GM21515 (cell line): ENCODE results near the gene SUCO.
A peak's percentile ranks its signal among the peaks of the same experiment; 100 is the strongest.
"Not testable (repeated sequence)": the region's sequence is repeated elsewhere in the genome, so short reads cannot be mapped to it uniquely, and the experiment has no call there.

Experiments used
- ATAC-seq: cut with Tn5 transposase; IDR thresholded peaks from one replicate; pipeline ENCODE4 v1.9.1; 2021; ENCODE audit not compliant: unreplicated experiment

The SUCO gene

DNA sequence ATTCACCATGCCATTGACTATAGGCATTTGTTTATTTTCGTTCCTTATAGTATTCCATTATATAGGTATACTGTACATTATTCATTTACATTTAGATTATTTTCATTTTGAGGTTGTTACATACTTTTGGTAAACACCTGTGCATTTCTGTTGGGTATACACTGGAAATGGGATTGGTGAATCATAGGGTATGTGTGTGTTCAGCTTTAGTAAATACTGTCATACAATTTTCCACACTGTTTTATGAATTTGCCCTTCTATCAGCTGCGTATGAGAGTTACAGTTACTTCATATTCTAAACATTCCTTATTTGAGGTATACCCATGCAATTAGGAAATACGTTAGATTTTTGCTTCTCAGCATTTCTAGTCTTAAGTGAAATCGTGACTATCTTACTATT, 70.9 kb downstream of the SUCO start:
- no peak for ATAC-seq

DNA sequence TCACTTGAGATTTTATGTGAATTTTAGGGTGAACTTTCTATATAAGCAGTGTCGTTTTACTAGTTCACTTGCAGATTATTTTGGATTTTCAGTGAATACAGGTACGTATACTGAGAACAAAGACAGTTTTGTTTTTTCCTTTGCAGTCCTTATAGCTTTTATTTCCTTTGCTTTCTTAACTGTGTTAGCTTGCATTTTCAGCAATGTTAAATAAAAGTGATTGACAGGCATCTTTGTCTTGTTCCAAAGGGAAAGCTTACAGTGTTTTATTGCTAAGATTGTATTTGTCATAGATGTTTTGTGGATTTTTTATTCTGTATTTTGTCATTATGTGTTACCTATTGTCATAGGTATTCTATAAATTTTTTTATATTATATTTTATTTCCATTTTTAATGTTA, 72.7 kb downstream of the SUCO start:
- ATAC-seq = no peak

DNA sequence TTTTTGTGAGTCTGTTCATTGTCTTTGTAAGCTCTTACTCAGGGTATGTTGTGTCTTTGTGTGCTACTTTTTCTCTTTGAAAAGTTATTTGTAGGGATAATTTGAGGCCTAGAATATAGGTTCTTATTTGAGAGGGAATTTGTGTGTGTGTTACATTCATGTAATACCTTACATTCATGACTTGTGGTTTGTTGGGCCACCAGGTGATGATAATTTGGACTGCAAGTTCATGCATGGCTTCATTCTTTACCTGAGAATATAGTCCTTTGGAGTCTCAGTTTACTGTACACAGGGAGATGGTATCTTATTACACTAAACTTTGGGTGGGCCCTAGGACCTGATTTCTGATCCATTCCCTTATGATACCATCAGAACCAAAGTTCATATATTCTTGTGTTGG, 74.2 kb downstream of the SUCO start:
- no peak for ATAC-seq

DNA sequence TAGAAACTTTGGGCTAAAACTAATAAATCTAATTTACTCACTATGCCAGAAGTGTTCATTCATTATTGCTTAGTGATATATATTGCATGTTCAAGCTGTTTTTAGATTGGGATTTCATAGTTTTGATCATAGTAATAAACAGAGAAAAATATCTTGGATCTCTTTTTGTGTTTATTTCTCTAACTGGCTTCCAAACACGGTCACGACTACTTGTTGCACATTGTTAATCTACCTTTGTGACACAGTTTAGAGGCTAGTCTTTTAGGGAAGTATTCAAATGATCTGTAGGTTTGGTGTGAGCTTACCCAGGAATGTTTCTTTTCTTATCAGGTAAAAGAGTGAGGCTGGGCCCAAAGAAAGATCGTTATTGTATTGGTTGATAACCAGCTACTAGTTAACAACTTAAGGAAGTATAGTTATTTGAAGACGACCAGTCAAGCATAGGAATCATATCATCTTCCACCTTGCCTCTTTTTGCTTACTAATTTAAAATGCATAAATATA, 75.2 kb downstream of the SUCO start:
- ATAC-seq = no peak

DNA sequence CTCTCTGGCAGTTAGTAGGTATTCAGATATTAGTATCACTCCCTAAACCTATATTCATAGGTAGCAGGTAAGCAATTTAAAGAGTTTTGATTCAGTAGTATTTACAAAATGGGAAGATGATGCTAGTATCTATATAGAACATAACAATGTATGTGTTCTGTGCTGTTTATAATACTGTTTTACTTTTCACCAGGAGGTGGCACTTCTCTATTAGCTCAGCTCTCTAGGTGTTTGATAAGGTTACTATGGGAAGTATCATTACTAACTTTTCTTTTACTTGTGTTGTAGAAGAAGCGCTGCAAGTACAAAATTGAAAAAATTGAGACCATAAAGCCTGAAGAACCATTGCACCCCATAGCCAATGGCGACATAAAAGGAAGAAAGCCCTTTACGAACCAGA, 76.6 kb downstream of the SUCO start:
- no peak for ATAC-seq

DNA sequence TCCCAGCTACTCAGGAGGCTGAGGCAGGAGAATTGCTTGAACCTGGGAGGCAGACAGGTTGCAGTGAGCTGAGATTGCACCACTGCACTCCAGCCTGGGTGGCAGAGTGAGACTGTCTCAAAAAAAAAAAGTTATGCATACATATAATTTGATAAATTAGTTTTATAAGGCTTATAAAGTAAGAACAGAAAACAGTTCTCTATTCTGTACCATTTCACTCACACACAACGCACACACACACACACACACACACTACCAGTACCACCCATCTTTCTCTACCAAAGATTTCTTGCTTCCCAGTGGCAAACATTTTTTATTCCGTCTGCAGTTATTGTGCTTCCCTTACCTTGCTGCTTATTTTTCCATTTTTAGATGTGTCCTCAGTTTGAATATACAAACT, 79.5 kb downstream of the SUCO start:
- ATAC-seq = no peak

- no peak for ATAC-seq
Observed at GRCh38 chr1:172613294-172613693, 80.3 kb downstream of the SUCO start.

DNA sequence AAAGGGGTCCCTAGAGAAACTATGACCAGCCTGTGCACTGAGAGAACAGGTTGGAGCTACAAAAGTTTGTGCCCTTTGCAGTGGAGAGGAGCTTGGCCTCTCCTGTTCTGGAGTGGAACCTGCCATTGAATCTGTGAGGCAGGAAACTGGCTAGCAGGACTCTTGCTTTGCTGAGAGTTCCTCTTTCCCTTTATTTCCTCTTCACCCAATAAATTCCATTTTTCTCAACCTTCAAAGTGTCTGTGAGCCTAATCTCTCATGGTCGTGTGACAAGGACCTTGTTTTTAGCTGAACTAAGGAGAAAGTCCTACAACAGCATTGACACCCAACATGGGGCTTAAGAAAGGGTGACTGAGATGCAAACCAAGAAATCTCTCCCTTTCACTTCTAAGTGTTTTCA, 83.2 kb downstream of the SUCO start:
- ATAC-seq = no peak

GRCh38 chr1:172616636-172617035, 83.7 kb downstream of the SUCO start:
- no peak for ATAC-seq

- not testable (repeated sequence) for ATAC-seq
Observed at GRCh38 chr1:172620603-172621002, 87.7 kb downstream of the SUCO start.

DNA sequence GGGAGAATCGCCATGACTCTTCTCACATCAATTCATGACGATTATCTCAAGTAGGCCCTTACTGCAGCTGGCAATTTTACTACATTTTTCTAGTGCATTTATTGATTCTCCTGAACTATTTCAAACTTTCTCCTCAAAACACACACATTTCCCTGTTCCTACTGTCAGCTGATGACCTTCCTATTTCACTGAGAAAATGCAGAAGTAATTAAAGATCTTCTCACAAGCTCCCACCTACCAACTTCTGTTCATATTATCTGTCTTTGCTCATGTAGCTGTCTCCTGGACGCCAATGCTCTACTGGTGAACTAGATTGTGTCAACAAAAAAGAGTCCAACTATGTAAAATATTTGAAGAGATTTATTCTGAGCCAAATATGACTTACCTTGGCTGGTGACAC, 89.6 kb downstream of the SUCO start:
- ATAC-seq = no peak

GRCh38 chr1:172623748-172624147, 90.8 kb downstream of the SUCO start:
- ATAC-seq = no peak

- no peak for ATAC-seq
Observed at GRCh38 chr1:172626845-172627244, 93.9 kb downstream of the SUCO start.

DNA sequence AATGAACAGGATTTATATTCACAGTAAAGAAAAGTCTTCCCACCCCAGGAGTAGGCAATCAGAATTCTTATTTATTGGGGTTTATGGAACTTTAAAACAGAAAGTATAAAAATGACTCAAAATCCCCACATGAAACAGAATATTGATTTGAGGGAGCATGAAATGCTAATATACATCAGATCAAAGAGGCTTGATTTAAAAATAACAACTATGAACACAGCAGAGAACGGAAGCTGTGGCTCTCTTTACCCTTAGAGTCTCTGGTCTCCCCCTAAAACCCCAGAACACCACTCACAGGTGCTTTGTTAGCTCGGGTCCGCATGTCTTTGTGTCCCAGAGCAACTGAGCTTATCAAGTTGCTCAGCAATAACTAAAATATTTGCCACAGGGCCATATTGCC, 94.8 kb downstream of the SUCO start:
- no peak for ATAC-seq

DNA sequence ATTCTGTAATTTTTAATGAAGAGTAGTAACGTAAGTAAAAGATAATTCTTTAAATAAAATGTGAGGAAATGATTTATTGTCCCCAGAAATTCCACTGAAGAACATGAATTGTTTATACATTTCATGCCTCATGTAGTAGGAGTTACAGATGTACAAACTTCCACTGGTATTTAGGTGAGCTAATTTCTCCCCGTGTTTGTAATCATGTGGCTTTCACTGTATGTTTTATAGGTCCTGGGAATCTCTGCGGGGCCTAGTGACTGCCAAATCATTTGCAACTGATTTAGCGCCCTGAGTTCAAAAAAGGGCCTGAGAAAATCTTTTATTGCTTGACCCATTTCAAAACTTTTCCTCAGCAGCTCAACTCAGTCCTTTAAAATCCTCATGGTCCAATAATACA, 95.5 kb downstream of the SUCO start:
- no peak for ATAC-seq

- no peak for ATAC-seq
Observed at GRCh38 chr1:172629170-172629569, 96.2 kb downstream of the SUCO start.

DNA sequence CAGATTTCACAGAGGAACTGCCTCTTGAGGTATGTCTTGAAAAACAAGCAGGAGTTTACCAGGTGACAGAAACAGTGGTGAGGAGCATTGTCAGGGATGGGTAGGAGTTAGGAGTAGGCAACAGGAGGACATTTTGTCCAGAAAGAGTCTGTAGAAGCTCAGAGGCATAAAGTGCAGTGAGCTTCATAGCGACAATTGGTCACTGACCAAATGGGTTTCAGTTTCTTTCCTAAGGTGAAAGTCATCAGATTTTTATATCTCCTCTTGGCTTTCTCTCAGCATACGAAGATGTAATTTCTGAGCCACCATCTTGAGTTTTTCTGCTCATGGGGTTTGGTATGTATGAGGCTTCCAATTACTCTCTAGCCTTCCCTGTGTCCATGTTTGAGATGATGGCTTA, 96.7 kb downstream of the SUCO start:
- no peak for ATAC-seq

DNA sequence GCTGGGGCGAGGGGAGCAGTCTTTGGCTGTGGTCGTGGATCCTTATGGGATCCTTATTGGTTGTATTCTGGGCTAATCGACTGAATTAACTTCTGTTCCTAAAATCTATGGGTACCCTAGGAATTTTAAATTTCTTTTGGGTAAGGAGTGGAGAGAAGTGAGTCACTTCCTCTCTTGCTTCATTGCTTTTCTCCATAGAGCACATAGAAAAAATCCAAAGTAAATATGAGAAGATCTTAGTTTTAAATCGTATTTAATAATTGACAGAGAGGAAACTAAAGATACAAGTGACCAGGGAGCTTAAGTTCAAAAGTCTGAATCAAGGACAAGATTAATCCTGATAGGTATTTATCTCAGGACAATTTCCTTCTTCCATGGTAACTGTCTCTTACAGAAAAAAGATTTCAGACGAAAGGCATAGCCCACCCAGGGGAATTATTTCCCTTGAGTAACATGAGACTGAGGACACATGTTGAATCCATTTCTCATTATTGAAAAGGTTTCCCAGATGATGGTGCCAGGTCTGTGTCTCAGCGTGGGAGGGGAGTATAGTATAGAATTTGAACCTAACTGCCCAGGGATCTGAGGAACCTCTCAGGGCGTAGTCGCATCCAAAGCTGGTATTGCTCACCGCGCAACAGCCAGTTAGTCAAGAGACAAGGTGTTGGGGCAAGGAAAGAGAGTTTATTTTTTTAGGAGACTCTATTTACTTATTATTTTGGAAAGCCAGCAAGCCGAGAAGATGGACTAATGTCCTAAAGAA, 97.3 kb downstream of the SUCO start:
- no peak for ATAC-seq

- no peak for ATAC-seq
Observed at GRCh38 chr1:172630868-172631267, 97.9 kb downstream of the SUCO start.

GRCh38 chr1:172637522-172637921, 104.6 kb downstream of the SUCO start:
- no peak for ATAC-seq

GRCh38 chr1:172638249-172638648, 105.3 kb downstream of the SUCO start:
- ATAC-seq = no peak

GRCh38 chr1:172638885-172639831, 106.2 kb downstream of the SUCO start:
- peak; percentile 76 for ATAC-seq
